GM18498 (cell line): Measurements from ENCODE around the gene LDB2.

Source experiments
- ATAC-seq: cut with Tn5 transposase; IDR thresholded peaks from one replicate; pipeline ENCODE4 v1.9.1; 2021; ENCODE audit warnings: mild to moderate bottlenecking, moderate library complexity; ENCODE audit not compliant: unreplicated experiment

Gene LDB2

GRCh38 chr4:16516796-16517439, 381.5 kb downstream of the LDB2 start:
- ATAC-seq = no peak

GRCh38 chr4:16513876-16514275, 384.6 kb downstream of the LDB2 start:
- ATAC-seq = no peak

GRCh38 chr4:16508968-16509367, 389.5 kb downstream of the LDB2 start:
- no peak for ATAC-seq

GRCh38 chr4:16505726-16506125, 392.7 kb downstream of the LDB2 start:
- ATAC-seq = no peak

- ATAC-seq = no peak
These were observed 393.2 kb downstream of the LDB2 start for GRCh38 chr4:16505267-16505666.

- ATAC-seq = no peak
These were observed 394.9 kb downstream of the LDB2 start for GRCh38 chr4:16503421-16504100.

GRCh38 chr4:16498978-16499377, 399.5 kb downstream of the LDB2 start:
- no peak for ATAC-seq

GRCh38 chr4:16496501-16496900, 401.9 kb downstream of the LDB2 start:
- no peak for ATAC-seq

GRCh38 chr4:16492872-16493271, 405.6 kb downstream of the LDB2 start:
- ATAC-seq = no peak

- no peak for ATAC-seq
These were observed 409.2 kb downstream of the LDB2 start for GRCh38 chr4:16489226-16489625.

GRCh38 chr4:16488084-16488483, 410.4 kb downstream of the LDB2 start:
- no peak for ATAC-seq

GRCh38 chr4:16484711-16485110, 413.7 kb downstream of the LDB2 start:
- no peak for ATAC-seq

- no peak for ATAC-seq
These were observed 414.9 kb downstream of the LDB2 start for GRCh38 chr4:16483540-16483939.

GRCh38 chr4:16480011-16480410, 418.4 kb downstream of the LDB2 start:
- no peak for ATAC-seq

- ATAC-seq = no peak
These were observed 425.9 kb downstream of the LDB2 start for GRCh38 chr4:16472537-16472936.

- no peak for ATAC-seq
These were observed 431.4 kb downstream of the LDB2 start for GRCh38 chr4:16467061-16467460.

- no peak for ATAC-seq
These were observed 431.9 kb downstream of the LDB2 start for GRCh38 chr4:16466581-16466980.

- no peak for ATAC-seq
These were observed 433.8 kb downstream of the LDB2 start for GRCh38 chr4:16464651-16465050.

- no peak for ATAC-seq
These were observed 435.8 kb downstream of the LDB2 start for GRCh38 chr4:16462656-16463055.

- no peak for ATAC-seq
These were observed 437.1 kb downstream of the LDB2 start for GRCh38 chr4:16461362-16461761.

- no peak for ATAC-seq
These were observed 440.5 kb downstream of the LDB2 start for GRCh38 chr4:16457944-16458343.
